Mucosa of stomach (tissue), 1 donor: ENCODE measurements around the gene MXD4.
"Not testable (repeated sequence)": the region's sequence is repeated elsewhere in the genome, so short reads cannot be mapped to it uniquely, and the experiment has no call there.

ENCODE experiments used
- H3K27me3 ChIP-seq: one replicate; pipeline ENCODE4 v1.7.0; 2013; ENCODE audit warnings: mild to moderate bottlenecking, low read length; ENCODE audit not compliant: control insufficient read depth, insufficient read depth
- H3K36me3 ChIP-seq: one replicate; pipeline ENCODE4 v1.7.0; 2013; ENCODE audit warnings: low read length; ENCODE audit not compliant: control insufficient read depth, insufficient read depth
- H3K4me1 ChIP-seq: one replicate; pipeline ENCODE4 v1.7.0; 2013; ENCODE audit warnings: mild to moderate bottlenecking, low read length; ENCODE audit not compliant: control insufficient read depth, insufficient read depth
- H3K4me3 ChIP-seq: one replicate; pipeline ENCODE4 v1.7.0; 2013; ENCODE audit warnings: low read length
- H3K9ac ChIP-seq: one replicate; pipeline ENCODE4 v1.7.0; 2013; ENCODE audit warnings: mild to moderate bottlenecking, low read length, moderate library complexity
- H3K9me3 ChIP-seq: one replicate; pipeline ENCODE4 v1.7.0; 2013; ENCODE audit warnings: mild to moderate bottlenecking, low read length, moderate library complexity; ENCODE audit not compliant: control insufficient read depth
- donor health status: Pancreatic carcinoma.

MXD4 gene

GRCh38 chr4:2280531-2281300 is 18.8 kb upstream of the MXD4 start:
- Histone ChIP-seq H3K36me3 (no peaks in the 10 kb centered on the region), H3K4me1 (no peaks in the 10 kb centered on the region), H3K9ac (no peak overlapping the region)

GRCh38 chr4:2277956-2278355 is 16.0 kb upstream of the MXD4 start:
- Histone ChIP-seq H3K9ac (no peak overlapping the region), H3K36me3 (no peaks in the 10 kb centered on the region), H3K4me3 (no peak overlapping the region), H3K4me1 (no peaks in the 10 kb centered on the region), H3K9me3 (no peaks in the 10 kb centered on the region), H3K27me3 (no peaks in the 10 kb centered on the region)

More at GRCh38 chr4:2280531-2281300, 18.8 kb upstream of the MXD4 start:
- no peak overlapping the region for H3K4me3 ChIP-seq
- no peaks in the 10 kb centered on the region for H3K27me3 ChIP-seq
- H3K9me3 ChIP-seq = no peaks in the 10 kb centered on the region

- Histone ChIP-seq H3K4me3 (no peak overlapping the region), H3K27me3 (no peaks in the 10 kb centered on the region), H3K36me3 (no peaks in the 10 kb centered on the region), H3K4me1 (no peaks in the 10 kb centered on the region), H3K9ac (no peak overlapping the region), H3K9me3 (no peaks in the 10 kb centered on the region)
These were observed 14.8 kb upstream of the MXD4 start for GRCh38 chr4:2276581-2277325.

GRCh38 chr4:2275546-2276251 is 13.8 kb upstream of the MXD4 start:
- Histone ChIP-seq H3K4me1 (no peaks in the 10 kb centered on the region), H3K9me3 (no peaks in the 10 kb centered on the region), H3K9ac (no peak overlapping the region), H3K36me3 (no peaks in the 10 kb centered on the region), H3K27me3 (no peaks in the 10 kb centered on the region), H3K4me3 (no peak overlapping the region)

GRCh38 chr4:2275044-2275397 is 13.1 kb upstream of the MXD4 start:
- not testable (repeated sequence) for H3K4me3 ChIP-seq, H3K36me3 ChIP-seq, H3K4me1 ChIP-seq, H3K9me3 ChIP-seq, H3K27me3 ChIP-seq, H3K9ac ChIP-seq

- Histone ChIP-seq H3K4me3 (no peak overlapping the region), H3K36me3 (no peaks in the 10 kb centered on the region), H3K9ac (no peak overlapping the region), H3K27me3 (no peaks in the 10 kb centered on the region), H3K4me1 (no peaks in the 10 kb centered on the region), H3K9me3 (no peaks in the 10 kb centered on the region)
These were observed 12.6 kb upstream of the MXD4 start for GRCh38 chr4:2274320-2275043.

GRCh38 chr4:2273657-2274319 is 11.9 kb upstream of the MXD4 start:
- no peak overlapping the region for H3K9ac ChIP-seq
- H3K9me3 ChIP-seq = no peaks in the 10 kb centered on the region
- H3K4me1 ChIP-seq = no peaks in the 10 kb centered on the region
- no peaks in the 10 kb centered on the region for H3K27me3 ChIP-seq
- no peak overlapping the region for H3K4me3 ChIP-seq
- no peaks in the 10 kb centered on the region for H3K36me3 ChIP-seq

GRCh38 chr4:2273221-2273620 is 11.3 kb upstream of the MXD4 start:
- Histone ChIP-seq H3K9me3 (no peaks in the 10 kb centered on the region), H3K27me3 (no peaks in the 10 kb centered on the region), H3K4me3 (no peak overlapping the region), H3K36me3 (no peaks in the 10 kb centered on the region), H3K4me1 (no peaks in the 10 kb centered on the region), H3K9ac (no peak overlapping the region)

- H3K4me1 ChIP-seq = no peaks in the 10 kb centered on the region
- no peak overlapping the region for H3K4me3 ChIP-seq
- H3K9me3 ChIP-seq = no peaks in the 10 kb centered on the region
- no peak overlapping the region for H3K9ac ChIP-seq
- H3K27me3 ChIP-seq = no peaks in the 10 kb centered on the region
- no peaks in the 10 kb centered on the region for H3K36me3 ChIP-seq
These were observed 10.9 kb upstream of the MXD4 start for GRCh38 chr4:2272828-2273120.

GRCh38 chr4:2272026-2272827 is 10.3 kb upstream of the MXD4 start:
- Histone ChIP-seq H3K9ac (no peak overlapping the region), H3K36me3 (no peaks in the 10 kb centered on the region), H3K4me3 (no peak overlapping the region), H3K27me3 (no peaks in the 10 kb centered on the region), H3K4me1 (no peaks in the 10 kb centered on the region), H3K9me3 (no peaks in the 10 kb centered on the region)
